K562 (cell line): ENCODE data around the gene BTRC. TPM values are rescaled to one million over a fixed set of nuclear protein-coding genes. Genes with fewer than 3 reads are reported as not detected.

Source experiments
- ATAC-seq: fragments of 200-7000 bp; cut with Tn5 transposase; 3 replicates; pipeline ENCODE4 v1.9.1; 2020; ENCODE audit warnings: moderate library complexity
- BruUV-seq: library from RNA; stranded (reverse); fragments of 400-500 nt; replicated peaks from 2 replicates; lab custom pipeline; 2021; lab: Mats Ljungman, UMichigan
- CTCF ChIA-PET: fragments of 300-600 bp; formaldehyde crosslinking; extraction: SDS; loops from one replicate; lab custom pipeline; 2021; ENCODE audit warnings: low intra/inter-chr PET ratio; lab: Yijun Ruan, JAX
- POLR2A ChIA-PET: fragments of 300-600, 350-650 bp; sonication (Branson Sonifier 250); formaldehyde crosslinking; extraction: SDS; loops from one replicate; lab custom pipeline; 2021; ENCODE audit warnings: antibody characterized with exemption, inconsistent platforms; lab: Yijun Ruan, JAX
- DNase-seq, 4 experiments: peaks; one replicate each; pipeline versions ENCODE4 v3.0.0 to v3.0.0-alpha.2; 2011 to 2018; ENCODE audit warnings: low spot score in 3 of 4, mixed read lengths in 3 of 4; ENCODE audit errors: extremely low read depth in 1 of 4
- FAIRE-seq: peaks from 2 replicates; lab custom pipeline; 2011; peaks lifted over from hg19 to GRCh38; lab: Jason Lieb, UNC
- H2AFZ ChIP-seq: 2 replicates; pipeline ENCODE4 v1.6.0; 2011; ENCODE audit warnings: low read depth, low read length, control low read depth, inconsistent platforms
- H3K27ac ChIP-seq: fragments of 200-600 bp; 3 replicates; pipeline ENCODE4 v1.8.0; 2011; ENCODE audit warnings: low read depth, mild to moderate bottlenecking, control low read depth, inconsistent platforms, low read length, moderate library complexity, mixed read lengths; ENCODE audit errors: extremely low read depth
- H3K27me3 ChIP-seq, 2 experiments: fragments of 300-600 bp in 1 of 2; 2 replicates in 1 of 2; 3 replicates in 1 of 2; pipeline versions ENCODE4 v1.6.0 to v1.8.0; 2011; ENCODE audit warnings: inconsistent platforms in 2 of 2, low read length in 2 of 2, mild to moderate bottlenecking in 1 of 2, mixed read lengths in 1 of 2, moderate library complexity in 1 of 2; ENCODE audit not compliant: control insufficient read depth in 2 of 2, insufficient read depth in 2 of 2
- H3K36me3 ChIP-seq: fragments of 300-600 bp; 3 replicates; pipeline ENCODE4 v1.8.0; 2011; ENCODE audit warnings: mild to moderate bottlenecking, low read length, inconsistent platforms; ENCODE audit not compliant: control insufficient read depth, insufficient read depth
- H3K4me1 ChIP-seq, 2 experiments: fragments of 200-600 bp in 1 of 2; replicated peaks in 1 of 2; 2 replicates in 1 of 2; 3 replicates in 1 of 2; pipeline versions ENCODE4 v1.5.1 to v1.8.0; 2011; ENCODE audit warnings: inconsistent platforms in 2 of 2, low read length in 2 of 2, mild to moderate bottlenecking in 1 of 2, mixed read lengths in 1 of 2, moderate library complexity in 1 of 2; ENCODE audit not compliant: control insufficient read depth in 2 of 2, insufficient read depth in 2 of 2
- H3K4me2 ChIP-seq: 2 replicates; pipeline ENCODE4 v1.6.1; 2011; ENCODE audit warnings: low read length, control low read depth, inconsistent platforms, mixed read lengths; ENCODE audit not compliant: insufficient read depth
- H3K4me3 ChIP-seq: fragments of 200-600 bp; sonication (generic), shearing (Covaris generic); 2 replicates; pipeline ENCODE4 v1.5.1; 2016; ENCODE audit warnings: control low read depth, inconsistent platforms
- H3K79me2 ChIP-seq: fragments of 200-600 bp; 3 replicates; pipeline ENCODE4 v1.8.0; 2011; ENCODE audit warnings: low read length, inconsistent platforms; ENCODE audit not compliant: control insufficient read depth, insufficient read depth
- H3K9ac ChIP-seq, 2 experiments: 2 replicates each; pipeline versions ENCODE4 v1.6.0 to v1.6.1; 2011; ENCODE audit warnings: low read depth in 2 of 2, low read length in 2 of 2, control low read depth in 1 of 2, inconsistent platforms in 1 of 2, mild to moderate bottlenecking in 1 of 2, mixed read lengths in 1 of 2; ENCODE audit not compliant: insufficient read depth in 1 of 2
- H3K9me1 ChIP-seq: one replicate; pipeline ENCODE4 v1.6.0; 2011; ENCODE audit warnings: inconsistent platforms, mild to moderate bottlenecking, low read length, moderate library complexity; ENCODE audit not compliant: control insufficient read depth, insufficient read depth
- H3K9me3 ChIP-seq: replicated peaks from 2 replicates; pipeline ENCODE4 v1.5.1; 2011; ENCODE audit warnings: low read depth, low read length, inconsistent platforms; ENCODE audit not compliant: control insufficient read depth, insufficient read depth
- H4K20me1 ChIP-seq: replicated peaks from 2 replicates; pipeline ENCODE4 v1.6.1; 2011; ENCODE audit warnings: low read length, inconsistent platforms, mixed read lengths; ENCODE audit not compliant: control insufficient read depth, insufficient read depth
- ADNP ChIP-seq: fragments of 200-800 bp; sonication (Bioruptor generic); IDR thresholded peaks from 2 replicates; pipeline ENCODE4 v1.6.1; 2016; ENCODE audit warnings: missing genetic modification characterization, missing compliant biosample characterization
- BCOR ChIP-seq: fragments of 450-650 bp; IDR thresholded peaks from 2 replicates; pipeline ENCODE4 v1.6.1; 2016
- CGGBP1 ChIP-seq: fragments of 250-450 bp; sonication (Bioruptor Pico); IDR thresholded peaks from 2 replicates; pipeline ENCODE4 v1.9.0; 2021; ENCODE audit warnings: mild to moderate bottlenecking
- ETV1 ChIP-seq: fragments of 450-650 bp; conservative IDR thresholded peaks from 2 replicates; pipeline ENCODE4 v1.6.1; 2016; ENCODE audit warnings: missing genetic modification characterization, control low read depth, low read depth, missing compliant biosample characterization
- MAZ ChIP-seq, 2 experiments: fragments of 450-650 bp in 1 of 2; sonication (generic) in 1 of 2; formaldehyde crosslinking; IDR thresholded peaks in 1 of 2; conservative IDR thresholded peaks in 1 of 2; 2 replicates each; pipeline versions ENCODE4 v1.4.0 to v1.5.0; 2020; ENCODE audit warnings: mild to moderate bottlenecking in 1 of 2, missing genetic modification reagents in 1 of 2
- NR2C2 ChIP-seq, 2 experiments: fragments of 200-800 bp in 1 of 2; sonication (Bioruptor generic) in 1 of 2; sonication (generic) in 1 of 2; formaldehyde crosslinking in 1 of 2; IDR thresholded peaks; 2 replicates each; pipeline versions ENCODE4 v1.6.1 to v1.8.0; 2016 to 2022; ENCODE audit warnings: mild to moderate bottlenecking in 1 of 2, missing compliant biosample characterization in 1 of 2, missing genetic modification characterization in 1 of 2, missing genetic modification reagents in 1 of 2
- SIRT6 ChIP-seq: IDR thresholded peaks from one replicate; pipeline ENCODE4 v1.6.1; 2012; ENCODE audit warnings: low read depth, mild to moderate bottlenecking, control low read depth, inconsistent platforms, low read length, moderate library complexity
- SMARCC2 ChIP-seq: fragments of 450-650 bp; IDR thresholded peaks from 2 replicates; pipeline ENCODE4 v1.6.1; 2017; ENCODE audit warnings: antibody characterized with exemption, moderate library complexity, mild to moderate bottlenecking, low read depth
- ZNF3 ChIP-seq: fragments of 250-450 bp; sonication (Bioruptor Pico); IDR thresholded peaks from 2 replicates; pipeline ENCODE4 v1.5.0; 2021; ENCODE audit warnings: mild to moderate bottlenecking, moderate library complexity
- ZNF407 ChIP-seq: fragments of 450-650 bp; IDR thresholded peaks from 2 replicates; pipeline ENCODE4 v1.6.1; 2016; ENCODE audit warnings: low read depth
- ZNF444 ChIP-seq: fragments of 250-450 bp; sonication (Bioruptor Pico); IDR thresholded peaks from 2 replicates; pipeline ENCODE4 v1.4.0; 2020; ENCODE audit warnings: mild to moderate bottlenecking, moderate library complexity
- ZNF699 ChIP-seq: fragments of 250-450 bp; sonication (Bioruptor Pico); IDR thresholded peaks from 2 replicates; pipeline ENCODE4 v1.8.0; 2021; ENCODE audit warnings: mild to moderate bottlenecking, moderate library complexity; ENCODE audit not compliant: insufficient replicate concordance
- WGBS: fragments of 100-300 bp; shearing (Covaris generic); methylation state at CpG from one replicate; pipeline ENCODE4 v1.1.6; 2016; ENCODE audit warnings: low coverage, mixed read lengths; ENCODE audit not compliant: insufficient coverage; ENCODE audit errors: missing lambda C conversion rate; 5-methylcytosine and 5-hydroxymethylcytosine counted together
- in situ Hi-C: fragments of 300-500 bp; cut with MboI; formaldehyde crosslinking; loops from 4 replicates; pipeline ENCODE4 v1.15.0; 2018; ENCODE audit warnings: inconsistent platforms, mixed read lengths
- intact Hi-C: fragments of 100-400 bp; cut with micrococcal nuclease; formaldehyde crosslinking; loops from 2 replicates; pipeline ENCODE4 v1.14.2; 2022
- polyA plus RNA-seq, 8 experiments: library from polyadenylated mRNA; depleted of rRNA in 4 of 8; stranded (reverse) in 5 of 8; unstranded in 3 of 8; fragments of >200 nt; fragmentation: Nextera tagmentation in 2 of 8; fragmentation: Illumina TruSeq in 1 of 8; extraction: Ambion mirVana in 2 of 8; extraction: Trizol in 1 of 8; gene quantifications; 2 replicates each; pipeline versions ENCODE4 v1.2.1 to v1.2.3, GENCODE V29; 2011 to 2014; ENCODE audit warnings: inconsistent platforms in 1 of 8, missing spikeins in 1 of 8
- total RNA-seq, 7 experiments: library from RNA; depleted of rRNA in 6 of 7; stranded (reverse); fragments of >200 nt in 6 of 7; fragmentation: Illumina TruSeq in 2 of 7; extraction: Trizol in 2 of 7; gene quantifications; 2 replicates each; pipeline versions ENCODE4 v1.2.1 to v1.2.3, GENCODE V29; 2011 to 2021; ENCODE audit warnings: low replicate concordance in 1 of 7

BTRC gene
- total and polyA plus RNA-seq, 9 of the 15 experiments (the other 6 are each of a cell fraction or from before 2014, with no cell fraction given): 1.6 to 15.4 (median 7.0) TPM

GRCh38 chr10:101571271-101571925 lies 217.4 kb downstream of the BTRC start:
- Histone ChIP-seq H3K4me2 (no peak overlapping the region), H3K27ac (no peak overlapping the region), H3K79me2 (no peaks in the 10 kb centered on the region), H4K20me1 (no peaks in the 10 kb centered on the region; the same call in 1 of the 2 replicates), H3K9me1 (peaks cover 9% of the 10 kb centered on the region), H3K9ac (no peak overlapping the region), H3K4me1 (peaks cover 28 to 52% of the 10 kb centered on the region in 2 experiments), H3K36me3 (no peaks in the 10 kb centered on the region), H3K4me3 (no peak overlapping the region), H3K27me3 (no peaks in the 10 kb centered on the region), H2AFZ (no peak overlapping the region), H3K9me3 (no peaks in the 10 kb centered on the region; the same call in 1 of the 2 replicates)
- ATAC-seq: no peak
- POLR2A ChIA-PET: interaction anchor here (0.6 to 0.7 kb wide), 4 partner anchors 16 to 389 kb away, joined by 3 to 4 read pairs (median 3); no protein-coding TSS in a partner anchor
- CTCF ChIA-PET: interaction anchor here (0.6 to 1.8 kb wide), 2 partner anchors 357 to 358 kb away, joined by 3 to 8 read pairs; no protein-coding TSS in a partner anchor
- no peak for FAIRE-seq
- in situ Hi-C loops (loop anchor here (5.0 kb wide), 1 partner anchor 359 kb away; no protein-coding TSS in a partner anchor), intact Hi-C loops (loop anchor here (10.0 kb wide), 1 partner anchor 127 kb away; no protein-coding TSS in a partner anchor)
- 87% methylated on average over 7 of the region's 8 CpGs for WGBS
- no peak for DNase-seq
- no TSS peak for BruUV-seq
- TF ChIP-seq SMARCC2 (no peak), ZNF3 (CRISPR knock-in tag) (no peak), CGGBP1 (CRISPR knock-in tag) (no peak), ZNF699 (no peak), SIRT6 (no peak), ZNF407 (no peak), BCOR (0 out of 2 replicates have a peak, but pooled peaks have one; percentile 40), ETV1 (tag) (no peak), NR2C2 (CRISPR knock-in tag; IDR thresholded peaks at IDR 0.05) (no peak), NR2C2 (tag; IDR thresholded peaks at IDR 0.05) (no peak), ADNP (tag) (0 out of 2 replicates have a peak, but pooled peaks have one; percentile 23), MAZ (CRISPR knock-in tag; conservative IDR thresholded peaks at IDR 0.05 in 1 of 2, IDR thresholded peaks at IDR 0.05 in 1 of 2) (no peak), ZNF444 (no peak)
